Measurements from ENCODE around the gene PDE1C.

The PDE1C gene

GRCh38 chr7:31940167-31940566 is 130.0 kb downstream of the PDE1C start:
- DNase-seq (ENCODE audit: low read depth, low spot score) = no peak

GRCh38 chr7:31939076-31939475 is 131.1 kb downstream of the PDE1C start:
- no peak for DNase-seq (ENCODE audit: low read depth, low spot score)

GRCh38 chr7:31938650-31939049 is 131.6 kb downstream of the PDE1C start:
- no peak for DNase-seq (ENCODE audit: low read depth, low spot score)

- no peak for DNase-seq (ENCODE audit: low read depth, low spot score)
Observed at GRCh38 chr7:31937982-31938381, 132.2 kb downstream of the PDE1C start.

GRCh38 chr7:31935124-31936054 is 134.8 kb downstream of the PDE1C start:
- peak; percentile 52 for DNase-seq (ENCODE audit: low read depth, low spot score)

- no peak for DNase-seq (ENCODE audit: low read depth, low spot score)
Observed at GRCh38 chr7:31934551-31934950, 135.7 kb downstream of the PDE1C start.

GRCh38 chr7:31933481-31933880 is 136.7 kb downstream of the PDE1C start:
- no peak for DNase-seq (ENCODE audit: low read depth, low spot score)

- no peak for DNase-seq (ENCODE audit: low read depth, low spot score)
Observed at GRCh38 chr7:31926991-31927584, 143.1 kb downstream of the PDE1C start.

- DNase-seq (ENCODE audit: low read depth, low spot score) = no peak
Observed at GRCh38 chr7:31925753-31926454, 144.3 kb downstream of the PDE1C start.

- no peak for DNase-seq (ENCODE audit: low read depth, low spot score)
Observed at GRCh38 chr7:31924251-31924650, 146.0 kb downstream of the PDE1C start.

GRCh38 chr7:31922848-31923247 is 147.4 kb downstream of the PDE1C start:
- DNase-seq (ENCODE audit: low read depth, low spot score) = no peak

- no peak for DNase-seq (ENCODE audit: low read depth, low spot score)
Observed at GRCh38 chr7:31921047-31921446, 149.2 kb downstream of the PDE1C start.

- no peak for DNase-seq (ENCODE audit: low read depth, low spot score)
Observed at GRCh38 chr7:31919678-31920369, 150.4 kb downstream of the PDE1C start.

GRCh38 chr7:31918706-31919393 is 151.4 kb downstream of the PDE1C start:
- no peak for DNase-seq (ENCODE audit: low read depth, low spot score)

- no peak for DNase-seq (ENCODE audit: low read depth, low spot score)
Observed at GRCh38 chr7:31917256-31917655, 153.0 kb downstream of the PDE1C start.

- DNase-seq (ENCODE audit: low read depth, low spot score) = no peak
Observed at GRCh38 chr7:31910191-31910590, 160.0 kb downstream of the PDE1C start.

- no peak for DNase-seq (ENCODE audit: low read depth, low spot score)
Observed at GRCh38 chr7:31906479-31907171, 163.6 kb downstream of the PDE1C start.

- no peak for DNase-seq (ENCODE audit: low read depth, low spot score)
Observed at GRCh38 chr7:31903962-31904361, 166.2 kb downstream of the PDE1C start.

GRCh38 chr7:31899356-31899927 is 170.8 kb downstream of the PDE1C start:
- no peak for DNase-seq (ENCODE audit: low read depth, low spot score)

GRCh38 chr7:31896925-31897324 is 173.3 kb downstream of the PDE1C start:
- no peak for DNase-seq (ENCODE audit: low read depth, low spot score)
